GM19467 (cell line): ENCODE measurements around the gene FOXL2.

Experiments
- ATAC-seq: cut with Tn5 transposase; IDR thresholded peaks from one replicate; pipeline ENCODE4 v1.9.1; 2021; ENCODE audit warnings: mild to moderate bottlenecking, moderate library complexity; ENCODE audit not compliant: unreplicated experiment

FOXL2 gene

GRCh38 chr3:138898708-138899107 lies 48.2 kb downstream of the FOXL2 start:
- no peak for ATAC-seq

- ATAC-seq = no peak
Measured at GRCh38 chr3:138898301-138898700, 48.6 kb downstream of the FOXL2 start.
